HG02588 (cell line): ENCODE results near the gene CREB3.

ENCODE experiments used
- ATAC-seq: cut with Tn5 transposase; IDR thresholded peaks from one replicate; pipeline ENCODE4 v1.9.1; 2021; ENCODE audit warnings: mild to moderate bottlenecking, moderate library complexity; ENCODE audit not compliant: unreplicated experiment

CREB3 gene

GRCh38 chr9:35725362-35725761 is 7.1 kb upstream of the CREB3 start:
- no peak for ATAC-seq

GRCh38 chr9:35726931-35727330 is 5.5 kb upstream of the CREB3 start:
- no peak for ATAC-seq

DNA sequence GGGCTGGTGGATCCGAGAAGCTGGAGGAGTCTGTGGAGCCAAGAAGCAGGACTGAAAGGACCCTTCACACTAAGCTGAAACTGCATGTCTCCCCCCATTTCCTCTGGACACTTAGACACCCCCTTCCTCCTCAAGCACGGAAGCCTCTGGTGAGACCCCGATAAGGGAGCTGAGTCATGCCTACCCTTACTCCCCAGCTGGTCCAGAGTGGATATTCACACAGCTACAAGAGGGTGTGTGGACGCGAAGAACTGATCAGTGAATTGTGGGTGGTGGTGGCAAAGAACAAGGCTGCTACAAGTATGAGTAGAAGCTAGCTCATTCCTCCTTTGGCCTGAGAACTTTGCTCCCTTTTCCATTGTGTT is 4.8 kb upstream of the CREB3 start:
- no peak for ATAC-seq

DNA sequence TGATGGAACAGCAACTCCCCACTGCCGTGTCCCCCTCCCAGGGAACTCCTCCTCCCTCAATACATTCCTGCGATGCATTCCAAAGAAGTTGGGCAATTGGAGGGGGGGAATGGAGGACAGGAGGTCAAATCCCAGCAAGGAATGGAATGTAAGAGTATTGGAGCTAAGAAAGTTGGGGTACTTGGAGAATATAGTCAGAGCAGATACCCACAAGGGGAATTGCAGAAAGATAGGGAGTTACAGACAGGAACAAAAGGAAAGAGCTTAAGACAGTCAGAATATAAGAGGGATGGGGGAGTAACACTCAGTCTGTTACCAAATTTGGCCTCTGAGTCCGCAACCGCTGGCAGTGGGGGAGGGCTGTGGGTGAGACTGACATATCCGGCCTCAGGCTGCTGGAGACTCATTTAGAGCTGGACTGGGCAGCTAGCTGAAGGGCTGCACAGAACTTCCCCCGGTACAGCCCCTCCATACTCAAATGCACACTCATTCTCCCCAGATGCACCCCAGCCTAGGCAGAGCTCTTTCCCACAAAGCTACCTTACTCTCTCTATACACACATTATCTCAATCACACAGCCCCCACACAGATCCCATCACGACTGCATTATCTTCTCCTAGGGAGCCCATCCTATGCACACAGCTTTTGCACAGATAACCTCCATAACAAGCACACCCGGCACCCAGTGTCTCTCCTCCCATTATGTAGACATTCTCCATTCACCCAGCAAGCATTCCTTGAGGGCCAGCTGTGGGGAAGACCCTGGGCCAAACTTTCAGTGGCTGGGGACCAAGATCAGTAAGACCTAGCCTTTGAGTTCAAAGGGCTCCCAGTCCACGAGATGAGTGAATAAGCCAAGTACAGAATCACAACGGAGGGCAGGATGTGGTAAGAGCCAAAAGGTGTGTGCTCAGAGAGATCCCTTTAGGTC is 4.2 kb upstream of the CREB3 start:
- ATAC-seq: no peak

- ATAC-seq: no peak
These were observed 3.4 kb upstream of the CREB3 start for GRCh38 chr9:35729101-35729500.

- no peak for ATAC-seq
These were observed 2.6 kb upstream of the CREB3 start for GRCh38 chr9:35729700-35730485.

DNA sequence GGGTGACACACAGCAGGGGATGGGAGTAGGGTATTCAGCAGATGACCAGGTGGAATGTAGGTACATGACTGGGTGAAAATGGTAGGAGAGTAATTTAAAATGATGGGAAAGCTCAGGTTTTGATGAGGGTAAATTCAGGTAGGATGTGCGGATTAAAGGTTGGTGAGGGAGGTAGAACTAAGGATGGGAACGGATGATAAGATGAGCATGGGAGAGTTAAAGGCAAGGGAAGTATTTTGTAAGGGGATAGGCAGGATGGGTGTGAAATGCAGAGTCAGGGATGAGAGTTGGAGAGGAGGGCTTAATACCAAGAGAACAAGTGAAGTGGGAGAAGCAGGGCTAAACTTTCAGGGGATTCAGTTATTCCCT is 2.0 kb upstream of the CREB3 start:
- no peak for ATAC-seq

GRCh38 chr9:35731415-35732184 is 866 bp upstream of the CREB3 start:
- no peak for ATAC-seq

DNA sequence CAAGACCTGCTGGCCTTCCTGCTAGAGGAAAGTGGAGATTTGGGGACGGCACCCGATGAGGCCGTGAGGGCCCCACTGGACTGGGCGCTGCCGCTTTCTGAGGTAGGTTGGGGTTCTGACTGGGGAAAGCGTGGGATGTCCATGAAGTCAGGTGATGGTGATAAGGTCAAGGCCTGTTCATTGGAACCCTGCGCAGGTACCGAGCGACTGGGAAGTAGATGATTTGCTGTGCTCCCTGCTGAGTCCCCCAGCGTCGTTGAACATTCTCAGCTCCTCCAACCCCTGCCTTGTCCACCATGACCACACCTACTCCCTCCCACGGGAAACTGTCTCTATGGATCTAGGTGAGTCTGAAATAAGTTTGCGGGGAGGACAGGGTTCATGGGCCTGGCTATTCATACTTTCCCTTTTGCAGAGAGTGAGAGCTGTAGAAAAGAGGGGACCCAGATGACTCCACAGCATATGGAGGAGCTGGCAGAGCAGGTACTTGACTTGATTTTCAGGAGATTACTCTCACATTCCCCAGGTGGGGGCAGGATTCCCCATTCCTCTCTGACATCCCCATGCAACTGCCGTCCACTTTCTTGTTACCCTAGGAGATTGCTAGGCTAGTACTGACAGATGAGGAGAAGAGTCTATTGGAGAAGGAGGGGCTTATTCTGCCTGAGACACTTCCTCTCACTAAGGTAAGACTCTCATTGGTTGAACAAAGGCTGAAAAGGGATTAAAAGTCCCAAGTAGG is 505 bp downstream of the CREB3 start:
- peak; percentile 4 for ATAC-seq

DNA sequence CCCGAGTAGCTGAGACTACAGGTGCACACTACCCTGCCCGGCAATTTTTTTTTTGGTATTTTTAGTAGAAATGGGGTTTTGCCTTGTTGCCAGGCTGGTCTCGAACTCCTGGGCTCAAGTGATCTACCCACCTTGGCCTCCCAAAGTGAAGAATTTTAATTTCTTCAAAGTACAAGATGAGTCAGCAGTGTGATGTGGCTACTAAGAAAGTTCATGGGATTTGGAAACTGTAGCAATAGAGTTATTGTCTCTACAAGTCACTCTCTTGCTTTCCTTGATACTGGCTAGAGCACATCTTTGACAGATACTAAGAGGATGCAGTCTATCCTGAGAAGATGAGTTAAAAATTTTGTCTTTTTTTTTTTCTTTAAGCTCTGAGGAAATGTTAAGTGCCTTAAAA is 1.6 kb downstream of the CREB3 start:
- ATAC-seq: no peak

- no peak for ATAC-seq
These were observed 3.8 kb downstream of the CREB3 start for GRCh38 chr9:35736201-35736633.

DNA sequence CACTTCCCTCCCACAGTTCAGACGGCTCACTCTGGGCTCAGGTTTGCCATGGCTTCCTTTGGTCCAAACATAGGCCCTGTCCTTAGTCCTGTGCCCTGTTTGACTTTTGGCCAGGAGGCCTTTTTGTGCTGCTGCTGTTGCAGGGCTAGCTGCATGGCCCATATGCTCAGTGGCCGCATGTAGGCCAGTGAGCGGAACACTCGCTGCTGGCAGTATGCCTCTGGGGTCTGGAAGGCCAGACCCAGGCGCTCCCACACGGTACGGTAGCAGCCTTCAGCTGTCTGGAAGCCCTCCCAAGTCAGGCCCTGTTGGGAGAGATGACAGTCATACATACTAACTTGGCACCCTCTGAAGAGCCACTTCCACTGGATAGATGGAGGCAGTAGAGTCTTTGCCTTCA is 4.7 kb downstream of the CREB3 start:
- no peak for ATAC-seq

DNA sequence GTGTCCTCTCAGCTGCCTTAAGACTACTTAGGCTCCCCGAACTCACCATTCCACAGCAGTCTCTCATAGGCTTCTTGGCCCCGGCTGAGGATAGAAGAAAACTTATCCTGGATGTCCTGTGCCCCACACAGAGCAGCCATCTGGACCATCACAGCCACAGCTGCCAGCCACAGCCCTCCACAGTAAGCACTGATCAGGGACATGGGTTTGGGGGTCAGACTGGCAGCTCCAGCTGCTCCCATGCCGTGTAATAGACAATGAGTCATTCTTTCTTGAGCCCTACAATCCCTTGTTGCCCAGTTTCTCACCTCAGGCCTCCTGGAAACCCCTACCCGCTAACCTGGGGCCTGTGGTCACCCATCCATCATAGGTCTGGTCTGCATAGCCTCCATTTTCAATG is 5.7 kb downstream of the CREB3 start:
- ATAC-seq: no peak

DNA sequence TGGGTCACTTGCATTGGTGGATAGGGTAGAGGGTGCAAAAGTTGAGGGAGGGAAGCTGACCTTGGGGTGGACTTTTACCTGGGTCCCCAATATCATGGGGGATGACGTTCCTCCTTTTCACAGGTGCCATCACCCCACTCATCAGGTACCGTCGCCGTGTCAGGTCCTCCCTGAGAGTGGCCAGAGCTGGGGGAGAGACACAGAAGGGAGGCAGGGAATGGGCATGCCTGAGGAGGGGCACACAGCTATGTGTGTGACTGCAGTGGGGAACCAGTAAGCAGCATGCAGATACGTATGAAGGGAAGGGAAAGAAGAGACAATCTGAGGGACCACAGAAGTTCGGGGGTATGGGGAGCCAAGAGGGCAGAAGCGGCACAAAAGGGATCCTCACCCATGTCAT is 6.5 kb downstream of the CREB3 start:
- ATAC-seq: no peak

GRCh38 chr9:35740243-35740642 is 7.8 kb downstream of the CREB3 start:
- no peak for ATAC-seq

- no peak for ATAC-seq
These were observed 9.3 kb downstream of the CREB3 start for GRCh38 chr9:35741740-35742139.

GRCh38 chr9:35743452-35743851 is 11.0 kb downstream of the CREB3 start:
- ATAC-seq: no peak

DNA sequence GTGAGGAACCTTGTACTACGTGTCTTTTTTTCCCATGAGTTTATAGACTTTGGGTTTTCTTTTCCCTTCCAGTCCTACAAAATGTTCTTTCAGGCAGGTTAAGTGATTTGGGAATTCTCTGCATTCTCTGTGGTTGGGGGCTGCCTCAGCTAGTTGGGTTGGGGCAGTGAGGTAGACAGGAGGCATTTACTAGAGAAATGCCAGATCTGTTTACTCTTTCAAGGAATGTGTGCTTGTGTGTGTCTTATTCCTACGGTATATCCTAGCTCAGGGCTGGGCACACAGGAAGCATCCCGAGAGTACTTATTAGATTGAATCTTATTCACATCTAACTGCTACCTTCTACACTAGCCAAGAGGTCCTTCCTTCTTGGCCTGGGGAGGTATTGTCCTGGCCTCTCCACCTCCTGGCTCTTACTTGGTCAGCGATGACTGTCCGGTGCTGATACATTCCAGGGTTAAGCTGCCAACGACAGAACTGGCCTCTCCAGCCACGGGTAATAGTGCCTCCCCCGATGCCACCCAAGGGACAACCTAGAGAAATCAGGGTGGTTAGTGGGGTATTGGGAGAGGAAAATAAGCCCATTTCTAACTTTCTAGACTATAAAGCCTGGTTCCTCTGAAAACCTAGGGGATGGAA is 11.5 kb downstream of the CREB3 start:
- no peak for ATAC-seq

DNA sequence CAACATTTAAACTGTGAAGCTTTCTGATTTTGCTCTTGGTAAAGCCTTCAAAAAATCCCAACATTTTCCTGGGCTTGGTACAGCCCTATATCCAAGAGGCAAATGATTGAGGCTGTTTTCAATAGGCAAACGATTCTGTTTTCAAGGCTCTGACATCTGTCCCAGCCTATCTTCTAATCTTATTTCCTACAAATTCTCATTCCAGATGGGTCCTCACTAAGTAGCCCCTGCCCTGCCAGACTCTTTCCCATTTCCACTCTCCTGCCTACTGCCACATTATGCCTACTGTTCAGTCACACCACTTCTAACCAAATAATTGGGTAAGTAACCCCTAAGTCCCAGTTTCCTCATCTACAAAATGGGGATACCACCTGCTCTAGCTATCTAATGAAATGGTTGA is 13.1 kb downstream of the CREB3 start:
- ATAC-seq: no peak

GRCh38 chr9:35746583-35746982 is 14.1 kb downstream of the CREB3 start:
- ATAC-seq: no peak
